ENCODE data around the gene LRPPRC.
"Not testable (repeated sequence)": the region's sequence is repeated elsewhere in the genome, so short reads cannot be mapped to it uniquely, and the experiment has no call there.

LRPPRC gene

DNA sequence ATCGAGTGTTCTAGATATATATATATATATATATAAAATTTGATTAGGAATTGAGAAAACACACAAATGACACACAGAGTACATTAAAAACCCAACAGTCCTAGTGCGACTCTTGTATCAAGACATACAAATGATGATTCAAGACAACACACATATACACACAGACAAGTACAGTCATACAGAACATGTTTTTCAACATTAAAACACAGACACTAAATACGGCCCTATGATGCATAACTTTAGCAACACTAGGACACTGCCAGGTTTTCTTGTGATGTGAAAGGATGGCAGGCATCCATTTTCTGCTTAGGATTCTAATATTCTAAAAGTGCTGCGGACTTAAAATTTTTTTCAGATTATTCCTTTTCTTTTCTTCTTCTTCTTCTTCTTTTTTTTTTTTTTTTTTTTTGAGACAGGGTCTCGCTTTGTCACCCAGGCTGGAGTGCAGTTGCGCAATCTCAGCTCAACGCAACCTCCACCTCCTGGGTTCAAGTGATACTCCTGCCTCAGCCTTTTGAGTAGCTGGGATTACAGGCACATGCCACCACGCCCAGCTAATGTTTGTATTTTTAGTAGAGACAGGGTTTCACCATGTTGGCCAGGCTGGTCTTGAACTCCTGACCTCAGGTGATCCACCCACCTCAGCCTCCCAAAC, 84.5 kb downstream of the LRPPRC start:
- not testable (repeated sequence) for DNase-seq (ENCODE audit: low read depth in 1 of 2, low spot score in 1 of 2)

- no peak for DNase-seq (ENCODE audit: low read depth in 1 of 2, low spot score in 1 of 2)
These were observed 89.2 kb downstream of the LRPPRC start for GRCh38 chr2:43906448-43907109.

- DNase-seq (ENCODE audit: low read depth in 1 of 2, low spot score in 1 of 2), result no peak
These were observed 89.9 kb downstream of the LRPPRC start for GRCh38 chr2:43905871-43906270.

DNA sequence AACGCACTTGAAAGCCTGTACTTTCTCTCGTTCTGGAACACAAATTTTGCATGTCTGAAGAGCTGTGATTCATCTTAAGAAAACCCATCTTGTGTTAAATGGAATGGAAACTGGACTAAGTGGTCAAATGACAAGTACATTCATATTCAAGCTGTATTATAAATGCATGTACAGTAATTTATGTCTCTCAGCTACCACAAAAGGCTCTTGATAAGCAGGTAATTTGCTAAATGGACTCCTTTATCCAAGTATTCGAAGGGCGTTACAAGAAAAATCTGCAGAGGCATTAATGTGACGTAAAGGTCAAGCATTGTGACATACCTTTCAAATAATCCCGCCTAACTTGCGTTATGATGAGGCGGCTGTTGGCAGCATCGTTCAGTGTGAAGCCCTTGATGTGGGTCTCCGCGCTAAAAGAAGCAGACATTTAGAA, 90.4 kb downstream of the LRPPRC start:
- no peak for DNase-seq (ENCODE audit: low read depth in 1 of 2, low spot score in 1 of 2)

DNA sequence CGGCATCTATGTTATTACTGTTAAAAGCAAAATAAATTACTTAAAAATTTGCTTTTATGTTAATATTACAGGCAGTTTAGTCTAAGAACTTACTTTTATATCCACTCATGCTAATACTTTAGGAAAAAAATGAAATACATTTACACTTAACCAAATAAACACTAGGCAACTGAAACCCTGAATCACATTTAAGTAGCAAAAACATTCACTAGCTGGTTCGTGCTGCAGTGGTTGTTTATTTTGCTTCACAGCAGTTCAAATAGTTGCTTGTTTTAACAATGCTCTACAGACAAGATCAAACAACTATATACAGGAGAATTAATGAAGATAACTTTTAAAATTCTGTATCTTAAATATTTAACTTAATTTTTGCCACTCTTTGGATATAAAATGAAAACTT, 96.2 kb downstream of the LRPPRC start:
- DNase-seq (ENCODE audit: low read depth in 1 of 2, low spot score in 1 of 2), result no peak

GRCh38 chr2:43898838-43899346, 96.9 kb downstream of the LRPPRC start:
- DNase-seq (ENCODE audit: low read depth in 1 of 2, low spot score in 1 of 2), result no peak

DNA sequence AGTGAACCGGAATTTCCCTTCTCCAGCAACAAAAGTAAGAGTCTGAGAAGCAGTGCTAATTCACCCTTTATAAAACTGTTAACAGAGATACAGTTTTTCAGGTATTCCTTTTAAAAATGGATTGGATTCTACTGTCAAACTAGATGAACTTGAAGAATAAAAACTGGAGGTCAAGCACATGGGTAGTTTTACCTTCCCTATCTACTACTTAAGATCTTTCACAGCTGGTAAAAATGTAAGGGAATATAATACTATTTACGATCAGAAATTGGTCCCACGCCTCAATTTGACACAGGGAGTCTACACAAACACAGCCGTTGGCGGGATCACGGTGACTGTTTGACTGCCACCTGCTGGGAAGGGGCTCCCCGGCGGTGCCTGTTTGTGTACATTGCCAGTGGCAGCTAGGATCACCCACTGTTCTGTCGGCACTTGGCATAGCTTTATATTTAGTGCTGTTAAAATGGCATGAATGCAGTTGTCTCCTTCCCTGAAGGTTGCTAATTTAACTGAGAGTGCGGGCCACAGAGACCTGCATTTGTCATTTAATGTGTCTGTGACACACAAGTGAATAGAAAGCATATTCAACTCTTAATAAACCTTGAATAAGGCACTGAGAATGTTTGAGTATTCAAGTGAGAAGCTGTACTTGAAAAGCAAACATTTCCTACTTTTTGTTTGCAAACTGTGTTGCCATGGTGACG, 97.5 kb downstream of the LRPPRC start:
- DNase-seq (ENCODE audit: low read depth in 1 of 2, low spot score in 1 of 2), result no peak

- DNase-seq (ENCODE audit: low read depth in 1 of 2, low spot score in 1 of 2), result no peak
These were observed 98.3 kb downstream of the LRPPRC start for GRCh38 chr2:43897492-43897891.

- DNase-seq (ENCODE audit: low read depth in 1 of 2, low spot score in 1 of 2), result no peak
These were observed 98.9 kb downstream of the LRPPRC start for GRCh38 chr2:43896906-43897305.

GRCh38 chr2:43894743-43895142, 101.0 kb downstream of the LRPPRC start:
- DNase-seq (ENCODE audit: low read depth in 1 of 2, low spot score in 1 of 2), result no peak

GRCh38 chr2:43890855-43891254, 104.9 kb downstream of the LRPPRC start:
- DNase-seq (ENCODE audit: low read depth in 1 of 2, low spot score in 1 of 2), result no peak

GRCh38 chr2:43889416-43889815, 106.4 kb downstream of the LRPPRC start:
- no peak for DNase-seq (ENCODE audit: low read depth in 1 of 2, low spot score in 1 of 2)

- DNase-seq (ENCODE audit: low read depth in 1 of 2, low spot score in 1 of 2), result no peak
These were observed 108.6 kb downstream of the LRPPRC start for GRCh38 chr2:43887176-43887575.

- no peak for DNase-seq (ENCODE audit: low read depth in 1 of 2, low spot score in 1 of 2)
These were observed 110.6 kb downstream of the LRPPRC start for GRCh38 chr2:43885132-43885632.

DNA sequence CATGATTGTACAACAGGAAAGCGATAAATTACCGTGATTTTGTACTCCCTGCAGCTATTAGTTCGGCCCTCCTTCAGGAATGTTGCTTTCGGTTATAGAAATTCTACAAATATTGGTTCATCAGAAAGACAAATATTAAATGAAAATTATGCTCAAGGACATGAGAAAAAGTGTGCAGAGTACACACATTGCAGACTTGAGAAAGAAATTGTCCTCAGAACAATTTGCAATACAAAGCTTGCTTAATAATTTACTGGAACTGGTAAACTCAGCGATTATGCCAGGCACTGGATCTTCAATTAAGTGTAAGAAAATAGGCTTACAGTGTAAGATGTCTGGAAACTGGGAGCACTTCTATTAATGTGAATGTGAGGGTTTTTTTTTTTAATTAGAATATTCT, 111.1 kb downstream of the LRPPRC start:
- DNase-seq (ENCODE audit: low read depth in 1 of 2, low spot score in 1 of 2), result no peak

DNA sequence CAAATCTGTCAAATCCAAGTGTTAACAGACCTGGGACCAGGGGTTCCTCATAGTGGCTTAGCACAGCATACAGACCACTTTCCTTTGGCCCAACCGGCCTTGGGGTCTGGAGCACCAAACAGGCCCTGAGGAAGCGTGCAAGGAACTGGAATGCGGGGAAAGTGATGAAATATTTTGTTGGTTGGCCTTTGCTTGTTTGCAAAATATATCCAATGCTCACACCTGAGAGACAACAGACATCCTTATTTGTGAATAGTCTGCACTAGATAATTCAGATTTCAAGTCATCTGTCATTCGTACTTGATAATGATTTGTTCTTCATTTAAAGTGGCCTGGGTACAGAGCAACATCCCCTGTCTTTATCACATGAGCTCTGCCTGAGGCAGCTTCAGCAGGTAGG, 113.5 kb downstream of the LRPPRC start:
- DNase-seq (ENCODE audit: low read depth in 1 of 2, low spot score in 1 of 2), result no peak

GRCh38 chr2:43880952-43881351, 114.8 kb downstream of the LRPPRC start:
- DNase-seq (ENCODE audit: low read depth in 1 of 2, low spot score in 1 of 2), result no peak

DNA sequence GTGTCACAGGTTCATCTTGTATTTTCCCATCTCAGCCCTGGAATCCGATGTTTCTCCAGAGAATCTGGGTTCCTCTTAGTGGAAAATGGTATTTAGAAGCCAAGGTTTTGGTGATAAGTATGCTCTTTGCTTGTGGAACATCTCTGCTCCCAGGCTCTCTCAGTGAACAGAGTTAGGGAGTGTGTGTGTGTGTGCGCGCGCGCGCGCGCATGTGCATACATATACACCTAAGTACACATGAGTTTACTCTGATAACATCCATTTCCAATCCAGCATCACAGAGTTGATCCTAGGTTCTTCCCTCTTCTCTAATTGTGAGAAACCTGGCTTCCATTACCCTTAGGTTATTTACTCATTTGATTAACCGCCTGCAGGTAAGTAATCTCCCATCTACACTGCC, 115.3 kb downstream of the LRPPRC start:
- no peak for DNase-seq (ENCODE audit: low read depth in 1 of 2, low spot score in 1 of 2)

GRCh38 chr2:43879261-43879660, 116.5 kb downstream of the LRPPRC start:
- DNase-seq (ENCODE audit: low read depth in 1 of 2, low spot score in 1 of 2), result no peak

GRCh38 chr2:43877782-43878464, 117.9 kb downstream of the LRPPRC start:
- DNase-seq (ENCODE audit: low read depth in 1 of 2, low spot score in 1 of 2), result peak; percentile 14 to 45

GRCh38 chr2:43874776-43875451, 120.9 kb downstream of the LRPPRC start:
- DNase-seq (ENCODE audit: low read depth in 1 of 2, low spot score in 1 of 2), result no peak
